Kidney (tissue), 14 donors: Measurements from ENCODE around the gene GHRH. TPM values are rescaled to one million over a fixed set of nuclear protein-coding genes. Genes with fewer than 3 reads are reported as not detected.

ENCODE experiments used
- DNase-seq, 5 donors: peaks; one replicate each; pipeline ENCODE4 v3.0.0-alpha.2; 2013 to 2020
- FAIRE-seq: peaks from 2 replicates; lab custom pipeline; 2012; peaks lifted over from hg19 to GRCh38; lab: Jason Lieb, UNC
- H3K27ac ChIP-seq, 2 donors: one replicate each; pipeline ENCODE4 v1.7.0; 2013; ENCODE audit warnings: low read depth in 2 of 2, low read length in 2 of 2, inconsistent platforms in 1 of 2
- H3K27me3 ChIP-seq: one replicate; pipeline ENCODE4 v1.7.1; 2013; ENCODE audit warnings: low read length, inconsistent platforms; ENCODE audit not compliant: control insufficient read depth, insufficient read depth
- H3K36me3 ChIP-seq, 3 donors: one replicate each; pipeline versions ENCODE4 v1.7.0 to v1.7.1; 2013; ENCODE audit warnings: low read length in 3 of 3, control low read depth in 1 of 3, inconsistent platforms in 1 of 3; ENCODE audit not compliant: insufficient read depth in 3 of 3, control insufficient read depth in 2 of 3
- H3K4me1 ChIP-seq, 3 donors: one replicate each; pipeline versions ENCODE4 v1.7.0 to v1.7.1; 2013; ENCODE audit warnings: low read length in 3 of 3, inconsistent platforms in 1 of 3, low read depth in 1 of 3; ENCODE audit not compliant: control insufficient read depth in 2 of 3, insufficient read depth in 2 of 3
- H3K4me3 ChIP-seq, 3 donors: one replicate each; pipeline versions ENCODE4 v1.7.0 to v1.8.1; 2013; ENCODE audit warnings: low read length in 3 of 3, control low read depth in 1 of 3, inconsistent platforms in 1 of 3
- H3K9ac ChIP-seq, 3 donors: one replicate each; pipeline versions ENCODE4 v1.7.0 to v1.7.1; 2013; ENCODE audit warnings: low read length in 3 of 3, control low read depth in 1 of 3, inconsistent platforms in 1 of 3
- H3K9me3 ChIP-seq, 3 donors: one replicate each; pipeline versions ENCODE4 v1.7.0 to v1.7.1; 2013; ENCODE audit warnings: low read length in 3 of 3, control low read depth in 1 of 3, inconsistent platforms in 1 of 3; ENCODE audit not compliant: control insufficient read depth in 2 of 3, insufficient read depth in 1 of 3
- CTCF ChIP-seq: IDR thresholded peaks from 3 replicates; pipeline ENCODE4 v1.5.1; 2012; ENCODE audit warnings: mild to moderate bottlenecking, moderate library complexity, borderline replicate concordance; ENCODE audit not compliant: insufficient read depth; ENCODE audit errors: extremely low read depth
- intact Hi-C: fragments of 100-400 bp; cut with DNase I; formaldehyde crosslinking; loops from one replicate; pipeline ENCODE4 v1.11.1; 2022
- polyA plus RNA-seq: library from polyadenylated mRNA; stranded (reverse); fragments of 350-450 nt; fragmentation: Illumina TruSeq; extraction: RNeasy Lipid Tissue Mini Kit (QIAGEN cat#74804); gene quantifications from one replicate; pipeline ENCODE4 v1.2.3, GENCODE V29; 2014; ENCODE audit warnings: low read depth, low replicate concordance; ENCODE audit not compliant: insufficient read depth
- total RNA-seq: library from RNA; stranded (reverse); fragmentation: NEBNext Ultra II Directional; extraction: Animal tissue kit (Norgen Biotek cat#: 25700); gene quantifications from one replicate; pipeline ENCODE4 v1.2.1, GENCODE V29; 2021
- donor health status: control.
- donor health status: control.
- donor health status: control.
- donor health status: control.
- donor health status: control.
- donor health status: DM: yes; HTN: yes; CAD: no.
- donor health status: Normal renal cell carcinoma (clear cell type).

Gene GHRH
- total and polyA plus RNA-seq, 2 donors from 2014 or later = not detected

GRCh38 chr20:37235065-37235464 lies 26.5 kb downstream of the GHRH start:
- intact Hi-C loops = no loop called here
- no peak for FAIRE-seq
- Histone ChIP-seq H3K9me3 (no peaks in the 10 kb centered on the region), H3K9ac (no peak overlapping the region), H3K4me1 (no peaks in the 10 kb centered on the region), H3K27me3 (no peaks in the 10 kb centered on the region), H3K27ac (no peak overlapping the region), H3K4me3 (no peak overlapping the region), H3K36me3 (peaks cover 14 to 68% (median 60%) of the 10 kb centered on the region in 3 donors)
- TF ChIP-seq CTCF = no peak
- no peak for DNase-seq

- H3K9me3 ChIP-seq = no peaks in the 10 kb centered on the region
- FAIRE-seq = no peak
- no peak overlapping the region for H3K4me3 ChIP-seq
- TF ChIP-seq CTCF = no peak
- DNase-seq = no peak
- intact Hi-C loops = no loop called here
- H3K27ac ChIP-seq = no peak overlapping the region
- H3K27me3 ChIP-seq = no peaks in the 10 kb centered on the region
- H3K9ac ChIP-seq = no peak overlapping the region
- H3K4me1 ChIP-seq = no peaks in the 10 kb centered on the region
- H3K36me3 ChIP-seq = peaks cover 16 to 72% (median 63%) of the 10 kb centered on the region in 3 donors
Observed at GRCh38 chr20:37234254-37234581, 27.4 kb downstream of the GHRH start.

- intact Hi-C loops = no loop called here
Observed at GRCh38 chr20:37233548-37234253, 27.9 kb downstream of the GHRH start.

More at GRCh38 chr20:37233548-37234253, 27.9 kb downstream of the GHRH start:
- Histone ChIP-seq H3K4me3 (no peak overlapping the region), H3K27ac (no peak overlapping the region), H3K9ac (no peak overlapping the region), H3K9me3 (no peaks in the 10 kb centered on the region), H3K4me1 (no peaks in the 10 kb centered on the region), H3K36me3 (peaks cover 16 to 77% (median 64%) of the 10 kb centered on the region in 3 donors), H3K27me3 (no peaks in the 10 kb centered on the region)
- no peak for FAIRE-seq
- DNase-seq = peak in 2 of 5 donors; percentile 25 to 27
- TF ChIP-seq CTCF = no peak
